ENCODE measurements around the gene SPPL2B. TPM values are rescaled to one million over a fixed set of nuclear protein-coding genes. Genes with fewer than 3 reads are reported as not detected.
A peak's percentile ranks its signal among the peaks of the same experiment; 100 is the strongest.

Gene SPPL2B
- total RNA-seq, 1 experiment from 2014 or later = 73.7 TPM

DNA sequence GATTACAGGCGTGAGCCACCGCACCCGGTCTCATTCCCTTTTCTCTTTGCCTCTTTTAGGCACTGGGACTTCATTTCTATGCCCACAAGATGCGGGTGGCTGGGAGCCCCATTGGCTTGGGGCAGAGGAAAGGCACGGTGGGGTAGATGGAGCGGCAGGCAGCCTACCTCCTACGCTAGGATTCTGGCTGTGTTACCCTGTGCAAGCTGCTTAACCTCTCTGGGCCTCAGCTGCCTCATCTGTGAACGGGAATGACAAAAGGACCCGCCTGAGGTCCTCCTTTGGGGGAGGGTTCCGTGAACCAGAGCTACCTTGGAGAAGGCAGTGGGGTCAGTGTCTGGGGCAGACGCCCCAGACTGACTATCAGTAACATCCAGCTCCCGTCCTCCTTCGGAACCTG is 11.2 kb upstream of the SPPL2B start:
- H4K8ac ChIP-seq (replicated peaks; ENCODE audit: insufficient read length, low read depth, low read length) = no peak overlapping the region
- H3K4me1 ChIP-seq (ENCODE audit: insufficient read depth, low read length) = no peaks in the 10 kb centered on the region
- H3K56ac ChIP-seq (ENCODE audit: insufficient read length, low read depth, low read length) = no peak overlapping the region
- H3K27me3 ChIP-seq (ENCODE audit: insufficient read depth, low read length) = no peaks in the 10 kb centered on the region
- H2BK12ac ChIP-seq (ENCODE audit: insufficient read length, low read depth, low read length) = no peak overlapping the region
- H3K36me3 Mint-ChIP-seq (ENCODE audit: insufficient read depth in 1 of 3, low read depth in 3 of 3) = peaks cover 0 to 5% (median 0%) of the 10 kb centered on the region in 3 experiments; a peak in 2 of 7 replicates
- H3K27ac ChIP-seq (ENCODE audit: insufficient read length, low read depth, low read length) = no peak overlapping the region
- H3K18ac ChIP-seq (ENCODE audit: insufficient read length, low read depth, low read length) = no peak overlapping the region
- no peak overlapping the region for H2AFZ ChIP-seq (ENCODE audit: low read length)
- no peak overlapping the region for H2BK5ac ChIP-seq (ENCODE audit: insufficient read length, low read length)
- H2BK20ac ChIP-seq (ENCODE audit: low read depth, low read length, poor library complexity, severe bottlenecking) = no peak overlapping the region
- H3K14ac ChIP-seq (ENCODE audit: insufficient read depth, low read length) = no peak overlapping the region
- H4K5ac ChIP-seq (ENCODE audit: insufficient read length, low read depth, low read length) = no peak overlapping the region
- no peak overlapping the region for H3K4ac ChIP-seq (ENCODE audit: low read depth, low read length)
- no peak overlapping the region for H2BK15ac ChIP-seq (ENCODE audit: low read depth, low read length)
- H4K20me1 ChIP-seq (ENCODE audit: control insufficient read depth, insufficient read depth, insufficient read length) = no peaks in the 10 kb centered on the region
- no peaks in the 10 kb centered on the region for H3K23me2 ChIP-seq (ENCODE audit: insufficient read length, low read depth, low read length, poor library complexity, severe bottlenecking)
- no peak overlapping the region for H3K27ac Mint-ChIP-seq
- no peak overlapping the region for H3K9ac ChIP-seq (ENCODE audit: extremely low read depth, insufficient read length, low read length)
- H3K9me3 ChIP-seq (ENCODE audit: control insufficient read depth, low read depth, low read length) = no peaks in the 10 kb centered on the region
- H4K91ac ChIP-seq (ENCODE audit: insufficient read length, low read depth, low read length) = no peak overlapping the region
- no peak overlapping the region for H2AK5ac ChIP-seq (ENCODE audit: insufficient read length, low read length)
- no peak overlapping the region for H2BK120ac ChIP-seq (ENCODE audit: low read depth, low read length, poor library complexity, severe bottlenecking)
- H3K4me2 ChIP-seq (ENCODE audit: insufficient read depth, insufficient read length, low read length) = no peak overlapping the region
- WGBS (ENCODE audit: extremely low coverage, insufficient read length, low lambda C conversion rate) = no CpG with 5 or more reads among the region's 13 CpGs
- TF ChIP-seq CTCF (conservative IDR thresholded peaks at IDR 0.05) = no peak
- H3K4me1 Mint-ChIP-seq = peaks cover 10 to 21% of the 10 kb centered on the region in 2 experiments
- peaks cover 0 to 9% of the 10 kb centered on the region in 2 experiments; a peak in 3 of 5 replicates for H3K9me3 Mint-ChIP-seq
- no peak overlapping the region for H3K23ac ChIP-seq (ENCODE audit: insufficient read length, low read depth, low read length)
- no peaks in the 10 kb centered on the region for H3K79me1 ChIP-seq (ENCODE audit: insufficient read depth, low read depth, low read length, poor library complexity, severe bottlenecking)
- H3K4me3 Mint-ChIP-seq = peak overlapping the region in 1 of 2 experiments; percentile 9; a peak in 1 of 5 replicates
- peaks cover 30% of the 10 kb centered on the region for H3K27me3 Mint-ChIP-seq (ENCODE audit: low read depth)
- no peak overlapping the region for H3T11ph ChIP-seq (ENCODE audit: low read length)
- no peak for DNase-seq
- no peaks in the 10 kb centered on the region for H3K79me2 ChIP-seq (ENCODE audit: insufficient read depth, low read length)

All from H9 (cell line).